K562 (cell line): Measurements from ENCODE around the gene SLC38A8. TPM values are rescaled to one million over a fixed set of nuclear protein-coding genes. Genes with fewer than 3 reads are reported as not detected.
A peak's percentile ranks its signal among the peaks of the same experiment; 100 is the strongest.

ENCODE experiments used
- ATAC-seq: fragments of 200-7000 bp; cut with Tn5 transposase; 3 replicates; pipeline ENCODE4 v1.9.1; 2020; ENCODE audit warnings: moderate library complexity
- BruUV-seq: library from RNA; stranded (reverse); fragments of 400-500 nt; replicated peaks from 2 replicates; lab custom pipeline; 2021; lab: Mats Ljungman, UMichigan
- CTCF ChIA-PET: fragments of 300-600 bp; formaldehyde crosslinking; extraction: SDS; loops from one replicate; lab custom pipeline; 2021; ENCODE audit warnings: low intra/inter-chr PET ratio; lab: Yijun Ruan, JAX
- POLR2A ChIA-PET: fragments of 300-600, 350-650 bp; sonication (Branson Sonifier 250); formaldehyde crosslinking; extraction: SDS; loops from one replicate; lab custom pipeline; 2021; ENCODE audit warnings: antibody characterized with exemption, inconsistent platforms; lab: Yijun Ruan, JAX
- DNase-seq, 4 experiments: peaks; one replicate each; pipeline versions ENCODE4 v3.0.0 to v3.0.0-alpha.2; 2011 to 2018; ENCODE audit warnings: low spot score in 3 of 4, mixed read lengths in 3 of 4; ENCODE audit errors: extremely low read depth in 1 of 4
- FAIRE-seq: peaks from 2 replicates; lab custom pipeline; 2011; peaks lifted over from hg19 to GRCh38; lab: Jason Lieb, UNC
- H2AFZ ChIP-seq: 2 replicates; pipeline ENCODE4 v1.6.0; 2011; ENCODE audit warnings: low read depth, low read length, control low read depth, inconsistent platforms
- H3K27ac ChIP-seq: fragments of 200-600 bp; 3 replicates; pipeline ENCODE4 v1.8.0; 2011; ENCODE audit warnings: low read depth, mild to moderate bottlenecking, control low read depth, inconsistent platforms, low read length, moderate library complexity, mixed read lengths; ENCODE audit errors: extremely low read depth
- H3K27me3 ChIP-seq, 2 experiments: fragments of 300-600 bp in 1 of 2; 2 replicates in 1 of 2; 3 replicates in 1 of 2; pipeline versions ENCODE4 v1.6.0 to v1.8.0; 2011; ENCODE audit warnings: inconsistent platforms in 2 of 2, low read length in 2 of 2, mild to moderate bottlenecking in 1 of 2, mixed read lengths in 1 of 2, moderate library complexity in 1 of 2; ENCODE audit not compliant: control insufficient read depth in 2 of 2, insufficient read depth in 2 of 2
- H3K36me3 ChIP-seq: fragments of 300-600 bp; 3 replicates; pipeline ENCODE4 v1.8.0; 2011; ENCODE audit warnings: mild to moderate bottlenecking, low read length, inconsistent platforms; ENCODE audit not compliant: control insufficient read depth, insufficient read depth
- H3K4me1 ChIP-seq, 2 experiments: fragments of 200-600 bp in 1 of 2; replicated peaks in 1 of 2; 2 replicates in 1 of 2; 3 replicates in 1 of 2; pipeline versions ENCODE4 v1.5.1 to v1.8.0; 2011; ENCODE audit warnings: inconsistent platforms in 2 of 2, low read length in 2 of 2, mild to moderate bottlenecking in 1 of 2, mixed read lengths in 1 of 2, moderate library complexity in 1 of 2; ENCODE audit not compliant: control insufficient read depth in 2 of 2, insufficient read depth in 2 of 2
- H3K4me2 ChIP-seq: 2 replicates; pipeline ENCODE4 v1.6.1; 2011; ENCODE audit warnings: low read length, control low read depth, inconsistent platforms, mixed read lengths; ENCODE audit not compliant: insufficient read depth
- H3K4me3 ChIP-seq: fragments of 200-600 bp; sonication (generic), shearing (Covaris generic); 2 replicates; pipeline ENCODE4 v1.5.1; 2016; ENCODE audit warnings: control low read depth, inconsistent platforms
- H3K79me2 ChIP-seq: fragments of 200-600 bp; 3 replicates; pipeline ENCODE4 v1.8.0; 2011; ENCODE audit warnings: low read length, inconsistent platforms; ENCODE audit not compliant: control insufficient read depth, insufficient read depth
- H3K9ac ChIP-seq, 2 experiments: 2 replicates each; pipeline versions ENCODE4 v1.6.0 to v1.6.1; 2011; ENCODE audit warnings: low read depth in 2 of 2, low read length in 2 of 2, control low read depth in 1 of 2, inconsistent platforms in 1 of 2, mild to moderate bottlenecking in 1 of 2, mixed read lengths in 1 of 2; ENCODE audit not compliant: insufficient read depth in 1 of 2
- H3K9me1 ChIP-seq: one replicate; pipeline ENCODE4 v1.6.0; 2011; ENCODE audit warnings: inconsistent platforms, mild to moderate bottlenecking, low read length, moderate library complexity; ENCODE audit not compliant: control insufficient read depth, insufficient read depth
- H3K9me3 ChIP-seq: replicated peaks from 2 replicates; pipeline ENCODE4 v1.5.1; 2011; ENCODE audit warnings: low read depth, low read length, inconsistent platforms; ENCODE audit not compliant: control insufficient read depth, insufficient read depth
- H4K20me1 ChIP-seq: replicated peaks from 2 replicates; pipeline ENCODE4 v1.6.1; 2011; ENCODE audit warnings: low read length, inconsistent platforms, mixed read lengths; ENCODE audit not compliant: control insufficient read depth, insufficient read depth
- CGGBP1 ChIP-seq: fragments of 250-450 bp; sonication (Bioruptor Pico); IDR thresholded peaks from 2 replicates; pipeline ENCODE4 v1.9.0; 2021; ENCODE audit warnings: mild to moderate bottlenecking
- E2F1 ChIP-seq: sonication (generic); formaldehyde crosslinking; IDR thresholded peaks from 2 replicates; pipeline ENCODE4 v1.8.1; 2023; ENCODE audit warnings: mild to moderate bottlenecking, missing genetic modification reagents, moderate library complexity
- E2F6 ChIP-seq, 2 experiments: IDR thresholded peaks; 2 replicates each; pipeline ENCODE4 v1.6.1; 2011; ENCODE audit warnings: borderline replicate concordance in 1 of 2, control low read depth in 1 of 2, low read depth in 1 of 2, low read length in 1 of 2, mild to moderate bottlenecking in 1 of 2, mixed read lengths in 1 of 2, moderate library complexity in 1 of 2; ENCODE audit not compliant: insufficient read depth in 1 of 2, insufficient read length in 1 of 2, poor library complexity in 1 of 2, severe bottlenecking in 1 of 2; ENCODE audit errors: extremely low read depth in 1 of 2
- HDAC1 ChIP-seq, 2 experiments: fragments of 450-650 bp; IDR thresholded peaks; 2 replicates each; pipeline ENCODE4 v1.6.1; 2016 to 2017; ENCODE audit warnings: inconsistent platforms in 1 of 2, mild to moderate bottlenecking in 1 of 2, moderate library complexity in 1 of 2
- MAFG ChIP-seq: fragments of 450-650 bp; conservative IDR thresholded peaks from 2 replicates; pipeline ENCODE4 v1.6.1; 2016; ENCODE audit warnings: missing genetic modification characterization, missing compliant biosample characterization
- MCM3 ChIP-seq: fragments of 450-650 bp; IDR thresholded peaks from 2 replicates; pipeline ENCODE4 v1.6.1; 2016
- MCM7 ChIP-seq, 2 experiments: fragments of 450-650 bp; IDR thresholded peaks; 2 replicates each; pipeline ENCODE4 v1.6.1; 2016 to 2018
- MED1 ChIP-seq: sonication (generic); formaldehyde crosslinking; IDR thresholded peaks from 2 replicates; pipeline ENCODE4 v1.8.1; 2023; ENCODE audit warnings: missing genetic modification reagents, borderline replicate concordance
- NFYB ChIP-seq: IDR thresholded peaks from 2 replicates; pipeline ENCODE4 v1.6.1; 2011; ENCODE audit warnings: mild to moderate bottlenecking, moderate library complexity; ENCODE audit not compliant: insufficient read length; ENCODE audit errors: extremely low read depth
- NR1H2 ChIP-seq: sonication (generic); formaldehyde crosslinking; IDR thresholded peaks from 2 replicates; pipeline ENCODE4 v1.4.0; 2020; ENCODE audit warnings: mild to moderate bottlenecking, missing genetic modification reagents
- PHTF2 ChIP-seq: fragments of 250-450 bp; sonication (Bioruptor Pico); IDR thresholded peaks from 2 replicates; pipeline ENCODE4 v1.5.0; 2021; ENCODE audit warnings: mild to moderate bottlenecking
- PREB ChIP-seq: sonication (generic); formaldehyde crosslinking; IDR thresholded peaks from 2 replicates; pipeline ENCODE4 v1.8.1; 2023; ENCODE audit warnings: mild to moderate bottlenecking, missing genetic modification reagents
- ZBTB43 ChIP-seq: sonication (generic); formaldehyde crosslinking; IDR thresholded peaks from 2 replicates; pipeline ENCODE4 v1.8.0; 2023; ENCODE audit warnings: mild to moderate bottlenecking, missing genetic modification reagents
- ZNF277 ChIP-seq: fragments of 250-450 bp; sonication (Bioruptor Pico); IDR thresholded peaks from 2 replicates; pipeline ENCODE4 v1.8.0; 2022; ENCODE audit warnings: inconsistent platforms, mild to moderate bottlenecking, moderate library complexity, borderline replicate concordance
- WGBS: fragments of 100-300 bp; shearing (Covaris generic); methylation state at CpG from one replicate; pipeline ENCODE4 v1.1.6; 2016; ENCODE audit warnings: low coverage, mixed read lengths; ENCODE audit not compliant: insufficient coverage; ENCODE audit errors: missing lambda C conversion rate; 5-methylcytosine and 5-hydroxymethylcytosine counted together
- in situ Hi-C: fragments of 300-500 bp; cut with MboI; formaldehyde crosslinking; loops from 4 replicates; pipeline ENCODE4 v1.15.0; 2018; ENCODE audit warnings: inconsistent platforms, mixed read lengths
- intact Hi-C: fragments of 100-400 bp; cut with micrococcal nuclease; formaldehyde crosslinking; loops from 2 replicates; pipeline ENCODE4 v1.14.2; 2022
- polyA plus RNA-seq, 8 experiments: library from polyadenylated mRNA; depleted of rRNA in 4 of 8; stranded (reverse) in 5 of 8; unstranded in 3 of 8; fragments of >200 nt; fragmentation: Nextera tagmentation in 2 of 8; fragmentation: Illumina TruSeq in 1 of 8; extraction: Ambion mirVana in 2 of 8; extraction: Trizol in 1 of 8; gene quantifications; 2 replicates each; pipeline versions ENCODE4 v1.2.1 to v1.2.3, GENCODE V29; 2011 to 2014; ENCODE audit warnings: inconsistent platforms in 1 of 8, missing spikeins in 1 of 8
- total RNA-seq, 7 experiments: library from RNA; depleted of rRNA in 6 of 7; stranded (reverse); fragments of >200 nt in 6 of 7; fragmentation: Illumina TruSeq in 2 of 7; extraction: Trizol in 2 of 7; gene quantifications; 2 replicates each; pipeline versions ENCODE4 v1.2.1 to v1.2.3, GENCODE V29; 2011 to 2021; ENCODE audit warnings: low replicate concordance in 1 of 7

The SLC38A8 gene
- total and polyA plus RNA-seq, 9 of the 15 experiments (the other 6 are each of a cell fraction or from before 2014, with no cell fraction given): 0.28 TPM; not detected in 8

- DNase-seq: peak; percentile 78 to 98 (median 96)
- no peaks in the 10 kb centered on the region for H3K9me1 ChIP-seq
- 1% methylated on average over 35 of the region's 35 CpGs for WGBS
- peak within 1 kb of the TSS in 1 of 2 experiments; percentile 80; a peak in 2 of 4 replicates for H3K9ac ChIP-seq
- H3K79me2 ChIP-seq: no peaks in the 10 kb centered on the region
- H2AFZ ChIP-seq: no peak within 1 kb of the TSS
- H3K27me3 ChIP-seq: peaks cover 18 to 33% of the 10 kb centered on the region in 2 experiments; a peak in 3 of 5 replicates
- no TSS peak for BruUV-seq
- H3K4me3 ChIP-seq: peak within 1 kb of the TSS; percentile 33
- H3K36me3 ChIP-seq: no peaks in the 10 kb centered on the region
- H3K4me1 ChIP-seq: peaks cover 0 to 31% of the 10 kb centered on the region in 2 experiments; a peak in 1 of 5 replicates
- ChIA-PET CTCF (interaction anchor here (0.6 to 3.5 kb wide), 8 partner anchors 60 to 1462 kb away, joined by 3 to 37 read pairs (median 4); no protein-coding TSS in a partner anchor), POLR2A (no interaction called here)
- H3K4me2 ChIP-seq: no peak within 1 kb of the TSS
- H3K9me3 ChIP-seq: no peaks in the 10 kb centered on the region
- no peak within 1 kb of the TSS for H3K27ac ChIP-seq
- FAIRE-seq: no peak
- H4K20me1 ChIP-seq: peaks cover 7% of the 10 kb centered on the region; the same call in 1 of the 2 replicates
- in situ Hi-C loops: no loop called here
- ATAC-seq: peak; percentile 91
- intact Hi-C loops: loop anchor here (1.0 kb wide), 2 partner anchors 76 to 97 kb away; no protein-coding TSS in a partner anchor
- TF ChIP-seq MED1 (CRISPR knock-in tag): no peak
- TF ChIP-seq MAFG (tag): no peak
- no peak for TF ChIP-seq ZBTB43
- no peak for TF ChIP-seq CGGBP1 (CRISPR knock-in tag)
- no peak for TF ChIP-seq NR1H2
- TF ChIP-seq MCM3: 0 out of 2 replicates have a peak, but pooled peaks have one; percentile 53
- peak in 1 of 2 experiments; percentile 71 for TF ChIP-seq E2F6 (IDR thresholded peaks at IDR 0.05; ENCODE audit: borderline replicate concordance in 1 of 2, extremely low read depth in 1 of 2, insufficient read depth in 1 of 2, insufficient read length in 1 of 2, low read depth in 1 of 2, low read length in 1 of 2, poor library complexity in 1 of 2, severe bottlenecking in 1 of 2)
- peak in 1 of 2 experiments; percentile 91; a peak in 2 of 4 replicates for TF ChIP-seq HDAC1 (IDR thresholded peaks at IDR 0.05)
- no peak for TF ChIP-seq NFYB
- TF ChIP-seq ZNF277 (CRISPR knock-in tag): no peak
- no peak for TF ChIP-seq PHTF2 (CRISPR knock-in tag)
- TF ChIP-seq MCM7 (IDR thresholded peaks at IDR 0.05): no peak
- TF ChIP-seq PREB: no peak
- TF ChIP-seq E2F1 (CRISPR knock-in tag): no peak
These were observed 74.7 kb downstream of the SLC38A8 start, which contains the start of gene NECAB2 for GRCh38 chr16:83967838-83968305. Gene NECAB2, plus strand, starts transcription at chr16:83968244. Its CDS starts 405 bp downstream, at chr16:83968649.
